Hepatocyte (in vitro differentiated cells): ENCODE data around the gene SPATA20.

Experiments
- CTCF ChIP-seq: fragments of 200-600 bp; sonication (generic); IDR thresholded peaks from 2 replicates; pipeline ENCODE4 v1.5.1; 2016; ENCODE audit warnings: antibody characterized with exemption, mild to moderate bottlenecking; ENCODE audit not compliant: poor library complexity
- EZH2 ChIP-seq: fragments of 200-600 bp; sonication (generic); IDR thresholded peaks from 2 replicates; pipeline ENCODE4 v1.6.1; 2016; ENCODE audit warnings: antibody characterized with exemption, mild to moderate bottlenecking, borderline replicate concordance

- TF ChIP-seq CTCF = no peak
- no peak for TF ChIP-seq EZH2
Observed at GRCh38 chr17:50508573-50509460, 38.2 kb upstream of the SPATA20 start.
